Activated CD4-positive, alpha-beta T cell treated with anti-CD3 and anti-CD28 coated beads, Interleukin-2, amount 10 ng/mL, durations not matched to agents 7 days and 5 days (primary cell): ENCODE measurements around the gene NME2. TPM values are rescaled to one million over a fixed set of nuclear protein-coding genes. Genes with fewer than 3 reads are reported as not detected.

ENCODE experiments used
- CTCF ChIA-PET: fragments of 350-600 bp; sonication (Branson Sonifier 250); formaldehyde crosslinking; loops from one replicate; lab custom pipeline; 2021; ENCODE audit warnings: antibody characterized with exemption; lab: Charles Lee
- POLR2A ChIA-PET: fragments of 350-600 bp; sonication (Branson Sonifier 250); formaldehyde crosslinking; loops from one replicate; lab custom pipeline; 2021; ENCODE audit warnings: antibody characterized with exemption; lab: Charles Lee
- DNase-seq: peaks from one replicate; pipeline ENCODE4 v3.0.0-alpha.2; 2020
- H3K27ac Mint-ChIP-seq: one replicate; pipeline ENCODE4 v1.8.0; 2021; ENCODE audit warnings: mild to moderate bottlenecking, moderate library complexity, mixed read lengths
- H3K27me3 Mint-ChIP-seq: one replicate; pipeline ENCODE4 v1.8.0; 2021; ENCODE audit warnings: mixed read lengths
- H3K36me3 Mint-ChIP-seq: one replicate; pipeline ENCODE4 v1.8.0; 2021; ENCODE audit warnings: low read depth, mixed read lengths
- H3K4me1 Mint-ChIP-seq: one replicate; pipeline ENCODE4 v1.8.0; 2021; ENCODE audit warnings: mixed read lengths
- H3K4me3 Mint-ChIP-seq: one replicate; pipeline ENCODE4 v1.8.0; 2021; ENCODE audit warnings: mild to moderate bottlenecking, moderate library complexity, mixed read lengths
- H3K9me3 Mint-ChIP-seq: one replicate; pipeline ENCODE4 v1.8.0; 2021; ENCODE audit warnings: mixed read lengths
- total RNA-seq, 2 experiments: library from RNA; stranded (reverse); gene quantifications; one replicate each; pipeline ENCODE4 v1.2.3, GENCODE V29; 2021

NME2 gene
- total RNA-seq, 2 experiments from 2014 or later = 368 to 415 TPM

DNA sequence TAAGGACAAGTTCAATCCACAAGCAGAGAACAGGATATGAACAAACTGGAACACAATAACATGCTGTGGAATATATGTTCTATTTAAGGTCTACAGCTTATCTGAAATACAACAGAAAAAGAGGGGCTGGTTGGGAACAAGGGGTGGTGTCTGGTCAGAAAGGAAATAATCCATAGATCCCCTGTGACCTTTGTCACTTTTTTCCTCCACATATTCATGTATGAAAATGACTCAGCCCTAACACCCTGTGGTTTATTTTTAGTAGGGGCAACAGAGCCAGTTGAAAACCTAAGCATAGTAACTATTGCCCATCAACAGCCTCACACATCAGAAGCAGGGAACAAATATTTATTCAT lies 33.3 kb upstream of the NME2 start:
- Mint-ChIP-seq H3K27me3 (peaks cover 2% of the 10 kb centered on the region), H3K36me3 (no peaks in the 10 kb centered on the region), H3K4me3 (no peak overlapping the region), H3K27ac (no peak overlapping the region), H3K4me1 (peaks cover 7% of the 10 kb centered on the region), H3K9me3 (no peaks in the 10 kb centered on the region)
- no peak for DNase-seq
- ChIA-PET CTCF (interaction anchor here (0.8 to 1.4 kb wide), 3 partner anchors 9 to 102 kb away, joined by 3 to 5 read pairs (median 3); no protein-coding TSS in a partner anchor), POLR2A (no interaction called here)

DNA sequence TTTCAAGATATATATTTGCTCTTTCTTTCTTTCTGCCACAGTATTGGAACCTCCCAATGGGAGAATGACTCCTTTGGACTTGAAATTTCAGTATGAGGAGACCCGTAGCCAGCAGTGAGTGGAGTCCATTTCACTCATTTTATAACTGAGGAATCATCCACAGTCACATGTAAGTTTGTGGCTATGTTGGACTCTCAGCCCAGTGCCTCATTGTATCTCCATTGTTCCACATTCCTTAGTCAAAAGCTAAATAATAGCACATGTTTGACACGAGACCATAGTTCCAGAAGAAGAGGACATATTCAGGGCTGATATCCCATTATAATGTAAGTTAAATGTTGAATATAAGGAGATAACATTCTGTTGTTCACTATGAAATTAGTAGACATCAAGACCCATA lies 32.8 kb upstream of the NME2 start:
- no peak for DNase-seq
- H3K4me1 Mint-ChIP-seq = peaks cover 7% of the 10 kb centered on the region
- ChIA-PET POLR2A (no interaction called here), CTCF (interaction anchor here (0.5 to 0.7 kb wide), 2 partner anchors 8 to 371 kb away, joined by 3 to 4 read pairs; no protein-coding TSS in a partner anchor)
- no peak overlapping the region for H3K4me3 Mint-ChIP-seq
- H3K9me3 Mint-ChIP-seq = no peaks in the 10 kb centered on the region
- peaks cover 2% of the 10 kb centered on the region for H3K27me3 Mint-ChIP-seq
- H3K36me3 Mint-ChIP-seq = no peaks in the 10 kb centered on the region
- no peak overlapping the region for H3K27ac Mint-ChIP-seq

DNA sequence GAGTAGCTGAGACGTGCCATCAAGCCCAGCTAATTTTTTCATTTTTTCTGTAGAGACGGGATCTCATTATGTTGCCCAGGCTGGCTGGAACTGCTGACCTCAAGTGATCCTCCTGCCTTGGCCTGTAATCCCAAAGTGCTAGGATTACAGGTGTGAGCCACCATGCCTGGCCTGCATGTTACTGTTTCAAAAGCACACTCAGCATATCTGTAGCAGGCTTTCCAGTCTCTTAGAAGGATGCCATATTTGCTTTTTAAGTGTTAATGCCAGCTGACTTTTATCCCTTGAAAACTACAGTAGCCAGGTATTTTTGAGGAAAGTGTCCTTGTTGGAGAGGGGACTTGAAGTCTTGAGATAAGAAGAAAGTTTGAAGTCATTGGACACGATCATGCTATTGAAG lies 30.3 kb upstream of the NME2 start:
- Mint-ChIP-seq H3K36me3 (no peaks in the 10 kb centered on the region), H3K9me3 (no peaks in the 10 kb centered on the region), H3K4me1 (peaks cover 7% of the 10 kb centered on the region), H3K4me3 (no peak overlapping the region), H3K27me3 (peaks cover 2% of the 10 kb centered on the region), H3K27ac (no peak overlapping the region)
- ChIA-PET POLR2A (no interaction called here), CTCF (interaction anchor here (1.4 to 2.1 kb wide), 2 partner anchors 16 to 17 kb away, joined by 6 to 9 read pairs; partner anchors contain the start of genes NME1 and SPAG9)
- DNase-seq = no peak

DNA sequence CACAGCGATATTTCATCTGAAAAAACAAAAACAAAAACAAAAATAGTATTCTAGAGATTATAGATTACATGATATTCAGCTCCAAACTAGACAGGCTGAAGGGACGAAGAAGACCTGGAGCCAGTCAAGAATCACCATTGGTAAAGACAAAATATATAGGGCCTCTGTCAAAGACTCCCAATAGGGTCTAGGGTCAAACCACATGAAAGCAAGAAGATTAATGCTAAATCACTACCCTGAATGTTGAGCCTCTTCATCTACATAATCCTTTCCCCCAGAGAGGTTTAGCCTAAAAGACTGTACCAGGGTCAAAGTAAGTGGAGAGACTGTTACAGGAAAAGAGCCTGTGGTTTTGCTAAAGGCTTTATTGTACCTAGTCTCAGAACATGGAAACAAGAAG lies 23.6 kb upstream of the NME2 start:
- Mint-ChIP-seq H3K4me1 (peaks cover 4% of the 10 kb centered on the region), H3K4me3 (no peak overlapping the region), H3K27me3 (peaks cover 2% of the 10 kb centered on the region), H3K9me3 (no peaks in the 10 kb centered on the region), H3K36me3 (no peaks in the 10 kb centered on the region), H3K27ac (no peak overlapping the region)
- no peak for DNase-seq
- CTCF ChIA-PET = interaction anchor here (1.1 to 2.1 kb wide), 2 partner anchors 11 to 16 kb away, joined by 6 to 7 read pairs; partner anchors contain the start of gene NME1
- POLR2A ChIA-PET = no interaction called here

DNA sequence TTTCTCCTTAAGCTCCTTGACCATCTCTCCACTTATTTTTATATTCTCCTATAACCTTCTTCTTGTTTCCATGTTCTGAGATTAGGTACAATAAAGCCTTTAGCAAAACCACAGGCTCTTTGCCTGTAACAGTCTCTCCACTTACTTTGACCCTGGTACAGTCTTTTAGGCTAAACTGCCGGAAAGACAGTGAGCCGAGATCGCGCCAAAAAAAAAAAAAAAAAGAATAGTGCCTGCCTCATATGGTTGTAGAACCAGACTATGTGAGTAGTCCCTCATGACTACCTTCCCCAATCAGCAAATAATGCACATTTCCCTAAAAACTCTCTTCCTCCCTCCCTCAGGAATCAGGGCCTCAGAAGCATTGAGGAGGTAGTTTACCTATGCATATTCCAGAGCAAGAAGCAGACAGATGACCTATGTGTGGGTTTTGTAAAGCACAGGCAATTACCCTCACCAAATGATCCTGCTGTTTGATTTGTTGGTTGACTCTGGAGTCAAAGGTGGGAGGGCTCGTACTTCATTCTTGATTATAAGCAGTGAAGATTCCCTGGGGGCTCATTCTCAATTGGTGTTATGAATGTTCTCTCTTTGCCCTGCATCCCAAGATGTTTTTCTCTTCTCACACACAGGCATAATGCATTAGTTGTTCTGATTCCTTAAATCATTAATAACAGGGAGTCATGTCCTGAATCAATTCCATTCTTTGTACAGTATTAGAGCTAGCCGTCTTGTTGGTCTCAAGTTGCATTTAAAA lies 21.8 kb upstream of the NME2 start:
- Mint-ChIP-seq H3K4me3 (no peak overlapping the region), H3K36me3 (no peaks in the 10 kb centered on the region), H3K9me3 (no peaks in the 10 kb centered on the region), H3K27me3 (peaks cover 2% of the 10 kb centered on the region), H3K27ac (no peak overlapping the region), H3K4me1 (peaks cover 4% of the 10 kb centered on the region)
- CTCF ChIA-PET = no interaction called here
- POLR2A ChIA-PET = no interaction called here
- DNase-seq = no peak

DNA sequence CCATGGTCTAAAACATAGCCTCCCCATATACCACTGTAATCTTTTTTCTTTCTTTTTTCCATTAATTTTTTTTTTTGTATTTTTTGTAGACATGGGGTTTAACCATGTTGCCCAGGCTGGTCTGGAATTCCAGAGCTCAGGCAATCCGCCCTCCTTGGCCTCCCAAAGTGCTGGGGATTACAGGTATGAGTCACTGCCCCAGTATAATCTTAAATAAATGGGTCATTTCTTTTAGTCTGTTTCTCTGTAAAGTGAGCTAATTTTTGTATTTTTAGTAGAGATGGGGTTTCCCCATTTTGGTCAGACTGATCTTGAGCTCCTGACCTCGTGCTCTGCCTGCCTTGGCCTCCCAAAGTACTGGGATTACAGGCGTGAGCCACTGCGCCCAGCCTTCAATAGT lies 18.6 kb upstream of the NME2 start:
- DNase-seq = no peak
- no peaks in the 10 kb centered on the region for H3K9me3 Mint-ChIP-seq
- ChIA-PET POLR2A (no interaction called here), CTCF (interaction anchor here (0.6 to 1.4 kb wide), 3 partner anchors 14 to 26 kb away, joined by 3 to 4 read pairs (median 3); no protein-coding TSS in a partner anchor)
- no peaks in the 10 kb centered on the region for H3K27me3 Mint-ChIP-seq
- no peaks in the 10 kb centered on the region for H3K36me3 Mint-ChIP-seq
- H3K4me1 Mint-ChIP-seq = peaks cover 4% of the 10 kb centered on the region
- no peak overlapping the region for H3K27ac Mint-ChIP-seq
- H3K4me3 Mint-ChIP-seq = no peak overlapping the region

DNA sequence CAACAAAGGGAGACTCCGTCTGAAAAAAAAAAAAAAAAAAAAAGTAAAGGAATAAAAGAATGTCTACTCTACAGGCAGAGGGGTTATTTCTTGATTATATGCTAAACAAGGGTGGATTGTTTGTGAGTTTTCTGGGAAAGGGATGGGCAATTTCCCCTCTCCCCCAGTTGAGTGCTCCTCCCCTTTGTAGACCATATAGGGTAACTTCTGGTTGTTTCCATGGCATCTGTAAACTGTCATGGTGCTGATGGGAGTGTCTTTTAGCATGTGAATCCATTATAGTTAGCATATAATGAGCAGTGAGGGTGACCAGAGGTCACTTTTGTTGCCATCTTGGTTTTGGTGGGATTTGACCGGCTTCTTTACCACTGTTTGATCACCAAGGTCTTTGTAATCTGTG lies 17.0 kb upstream of the NME2 start:
- H3K36me3 Mint-ChIP-seq = no peaks in the 10 kb centered on the region
- DNase-seq = no peak
- H3K27me3 Mint-ChIP-seq = no peaks in the 10 kb centered on the region
- no peak overlapping the region for H3K4me3 Mint-ChIP-seq
- H3K27ac Mint-ChIP-seq = no peak overlapping the region
- peaks cover 2% of the 10 kb centered on the region for H3K4me1 Mint-ChIP-seq
- no peaks in the 10 kb centered on the region for H3K9me3 Mint-ChIP-seq
- CTCF ChIA-PET = interaction anchor here (1.4 kb wide), 1 partner anchor 13 kb away, joined by 4 read pairs; no protein-coding TSS in a partner anchor
- POLR2A ChIA-PET = no interaction called here

DNA sequence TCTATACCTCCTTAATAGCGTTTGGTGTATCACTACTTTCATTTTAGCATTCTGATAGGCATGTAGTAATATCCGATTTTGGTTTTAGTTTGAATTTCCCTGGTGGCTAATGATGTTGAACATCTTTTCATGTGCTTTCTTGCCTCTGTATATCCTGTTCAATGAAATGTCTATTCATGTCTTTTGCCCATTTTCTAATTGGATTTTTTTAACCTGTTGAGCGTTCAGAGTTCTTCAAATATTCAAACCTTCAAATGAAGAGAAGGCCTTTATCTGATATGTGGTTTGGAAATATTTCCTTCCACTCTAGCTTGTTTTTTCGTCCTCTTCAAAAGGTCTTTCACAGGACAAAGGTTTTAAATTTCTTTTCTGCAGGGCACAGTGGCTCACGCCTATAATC lies 15.3 kb upstream of the NME2 start:
- H3K36me3 Mint-ChIP-seq = peaks cover 4% of the 10 kb centered on the region
- no peak for DNase-seq
- peaks cover 2% of the 10 kb centered on the region for H3K4me1 Mint-ChIP-seq
- no peaks in the 10 kb centered on the region for H3K27me3 Mint-ChIP-seq
- H3K27ac Mint-ChIP-seq = no peak overlapping the region
- ChIA-PET CTCF (no interaction called here), POLR2A (no interaction called here)
- no peak overlapping the region for H3K4me3 Mint-ChIP-seq
- no peaks in the 10 kb centered on the region for H3K9me3 Mint-ChIP-seq

DNA sequence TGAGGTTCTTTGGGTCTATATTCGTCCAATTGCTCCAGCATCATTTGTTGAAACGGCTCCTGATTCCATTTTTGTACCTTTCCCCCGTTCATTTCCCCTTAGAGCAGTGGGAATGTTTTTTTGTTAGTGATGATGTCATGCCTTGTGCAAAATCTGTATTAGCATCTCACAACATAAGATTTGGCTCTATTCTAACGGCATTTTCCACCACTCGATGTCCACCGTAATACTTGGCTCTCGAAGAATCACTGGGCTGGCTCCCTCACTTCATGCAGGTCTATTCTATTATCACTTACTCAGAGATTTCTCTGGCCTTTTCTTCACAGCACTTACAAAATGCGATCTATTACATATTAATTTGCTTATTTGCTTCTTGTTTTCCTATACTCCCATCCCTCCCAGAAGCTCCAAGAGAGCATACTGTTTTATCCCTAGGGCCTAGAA lies 13.4 kb upstream of the NME2 start:
- H3K4me3 Mint-ChIP-seq = no peak overlapping the region
- no peak overlapping the region for H3K27ac Mint-ChIP-seq
- ChIA-PET CTCF (interaction anchor here (0.7 to 2.3 kb wide), 26 partner anchors 9 to 389 kb away, joined by 3 to 15 read pairs (median 4); partner anchors contain the start of genes SPAG9 and TOB1), POLR2A (interaction anchor here (0.7 to 1.2 kb wide), 3 partner anchors 13 to 87 kb away, joined by 3 to 4 read pairs (median 4); partner anchors contain the start of gene NME2)
- H3K4me1 Mint-ChIP-seq = peaks cover 1% of the 10 kb centered on the region
- peaks cover 15% of the 10 kb centered on the region for H3K36me3 Mint-ChIP-seq
- H3K9me3 Mint-ChIP-seq = no peaks in the 10 kb centered on the region
- no peaks in the 10 kb centered on the region for H3K27me3 Mint-ChIP-seq
- DNase-seq = peak; percentile 13

DNA sequence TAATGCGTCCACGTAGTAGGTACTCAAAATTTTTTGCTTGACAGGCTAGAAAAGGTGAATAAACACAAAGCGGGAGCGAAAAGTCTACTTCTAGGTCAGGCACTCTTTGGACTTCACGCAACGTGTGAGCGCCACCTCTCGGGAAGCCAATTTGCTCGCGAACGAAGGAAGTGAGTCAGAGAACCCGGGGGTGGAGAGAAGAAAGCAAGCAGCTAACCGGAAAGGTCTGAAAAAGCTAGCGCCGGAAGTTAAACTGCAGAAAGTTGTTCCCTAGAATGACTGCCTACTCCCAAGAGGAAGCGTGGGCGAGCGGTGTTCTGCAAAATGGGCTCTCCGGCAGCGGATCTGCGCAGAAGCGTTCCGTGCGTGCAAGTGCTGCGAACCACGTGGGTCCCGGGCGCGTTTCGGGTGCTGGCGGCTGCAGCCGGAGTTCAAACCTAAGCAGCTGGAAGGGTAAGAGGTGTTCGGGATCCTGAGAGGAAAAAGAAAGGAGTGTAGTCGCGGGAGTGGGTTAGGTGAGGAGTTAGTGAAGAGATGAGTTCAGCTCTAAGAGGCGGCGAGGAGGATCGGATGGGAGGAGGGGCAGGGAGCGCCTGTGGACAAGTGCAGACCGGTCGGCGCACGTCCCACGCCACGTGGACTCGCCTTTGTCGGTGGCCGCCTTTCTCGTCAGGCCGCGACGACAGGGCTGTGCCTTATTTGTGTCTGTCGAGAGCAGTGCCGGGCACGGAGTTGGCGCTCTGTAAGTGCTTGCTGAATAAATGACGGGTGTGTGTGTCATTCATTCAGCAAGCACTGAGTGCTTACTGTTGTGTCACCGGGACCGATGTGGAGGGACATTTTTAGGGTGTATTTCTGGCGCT lies 12.8 kb upstream of the NME2 start, which contains the start of gene NME1:
NME1 (plus strand) TSS at position 350 of the 863 bp plus-strand sequence. CDS start 2,096 bp downstream, outside the sequence.
- DNase-seq = peak; percentile 98
- Mint-ChIP-seq H3K4me1 (peaks cover 3% of the 10 kb centered on the region), H3K4me3 (no peak within 1 kb of the TSS), H3K9me3 (no peaks in the 10 kb centered on the region), H3K27me3 (no peaks in the 10 kb centered on the region), H3K27ac (no peak within 1 kb of the TSS), H3K36me3 (peaks cover 18% of the 10 kb centered on the region)
- POLR2A ChIA-PET = interaction anchor here (0.7 to 1.2 kb wide), 4 partner anchors 12 to 151 kb away, joined by 3 to 4 read pairs (median 4); partner anchors contain the start of gene NME2
- CTCF ChIA-PET = interaction anchor here (0.6 to 2.3 kb wide), 33 partner anchors 9 to 390 kb away, joined by 3 to 15 read pairs (median 4); partner anchors contain the start of genes SPAG9 and TOB1

DNA sequence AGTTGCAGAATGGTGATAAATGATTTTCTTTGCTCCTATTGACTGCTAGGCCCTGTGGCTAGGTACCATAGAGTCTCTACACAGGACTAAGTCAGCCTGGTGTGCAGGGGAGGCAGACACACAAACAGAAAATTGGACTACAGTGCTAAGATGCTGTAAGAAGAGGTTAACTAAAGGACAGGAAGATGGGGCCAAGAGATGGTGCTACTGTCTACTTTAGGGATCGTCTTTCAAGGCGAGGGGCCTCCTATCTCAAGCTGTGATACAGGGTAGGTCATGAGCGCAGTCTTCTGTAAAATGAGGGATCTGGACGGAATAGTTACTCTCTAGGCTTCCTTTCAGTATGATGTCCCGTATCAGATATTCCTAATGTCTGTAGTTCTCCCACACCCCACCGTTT lies 12.0 kb upstream of the NME2 start:
- POLR2A ChIA-PET = no interaction called here
- peak; percentile 20 for DNase-seq
- Mint-ChIP-seq H3K9me3 (no peaks in the 10 kb centered on the region), H3K36me3 (peaks cover 23% of the 10 kb centered on the region), H3K4me3 (no peak overlapping the region), H3K27ac (no peak overlapping the region), H3K4me1 (peaks cover 3% of the 10 kb centered on the region), H3K27me3 (no peaks in the 10 kb centered on the region)
- CTCF ChIA-PET = interaction anchor here (1.6 to 2.3 kb wide), 3 partner anchors 8 to 105 kb away, joined by 5 to 14 read pairs (median 5); no protein-coding TSS in a partner anchor

DNA sequence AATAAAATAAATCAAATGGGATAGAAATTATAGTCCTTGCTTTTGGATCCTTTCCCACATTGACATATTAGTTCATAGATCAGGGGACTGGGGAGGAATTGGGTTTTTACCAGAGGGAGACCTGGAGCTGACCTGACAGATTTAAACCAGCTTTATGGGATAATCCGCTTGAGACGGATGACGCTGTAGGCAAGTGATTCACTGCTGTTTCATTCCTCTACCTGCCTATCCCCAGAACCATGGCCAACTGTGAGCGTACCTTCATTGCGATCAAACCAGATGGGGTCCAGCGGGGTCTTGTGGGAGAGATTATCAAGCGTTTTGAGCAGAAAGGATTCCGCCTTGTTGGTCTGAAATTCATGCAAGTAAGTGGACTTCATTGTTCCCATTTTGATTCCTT lies 10.8 kb upstream of the NME2 start:
- H3K36me3 Mint-ChIP-seq = peaks cover 32% of the 10 kb centered on the region
- no peaks in the 10 kb centered on the region for H3K27me3 Mint-ChIP-seq
- peaks cover 7% of the 10 kb centered on the region for H3K4me1 Mint-ChIP-seq
- no peak for DNase-seq
- ChIA-PET POLR2A (no interaction called here), CTCF (interaction anchor here (1.7 kb wide), 1 partner anchor 9 kb away, joined by 5 read pairs; no protein-coding TSS in a partner anchor)
- H3K27ac Mint-ChIP-seq = no peak overlapping the region
- peak overlapping the region; percentile 20 for H3K4me3 Mint-ChIP-seq
- H3K9me3 Mint-ChIP-seq = no peaks in the 10 kb centered on the region
